SK-N-SH treated with all-trans-retinoic acid at 6 μM for 48 hours (cell line): ENCODE results near the gene EFNA1.

ENCODE experiments used
- ATAC-seq: fragments of 200-7000 bp; cut with Tn5 transposase; 3 replicates; pipeline ENCODE4 v1.9.1; 2020; ENCODE audit warnings: mild to moderate bottlenecking, moderate library complexity
- ARNTL ChIP-seq: fragments of 450-650 bp; formaldehyde crosslinking; IDR thresholded peaks from 2 replicates; pipeline ENCODE4 v1.5.0; 2020; ENCODE audit warnings: low read depth, mild to moderate bottlenecking, moderate library complexity, borderline replicate concordance
- BACH2 ChIP-seq: fragments of 250-450 bp; sonication (Bioruptor Pico); IDR thresholded peaks from 2 replicates; pipeline ENCODE4 v1.9.0; 2021; ENCODE audit warnings: mild to moderate bottlenecking, borderline replicate concordance
- CSDC2 ChIP-seq: fragments of 250-450 bp; sonication (Bioruptor Pico); IDR thresholded peaks from 2 replicates; pipeline ENCODE4 v1.5.0; 2020; ENCODE audit warnings: mild to moderate bottlenecking, moderate library complexity
- ESRRG ChIP-seq: fragments of 250-450 bp; sonication (Bioruptor Pico); IDR thresholded peaks from 2 replicates; pipeline ENCODE4 v1.6.1; 2021; ENCODE audit warnings: mild to moderate bottlenecking
- GLIS3 ChIP-seq: fragments of 250-450 bp; sonication (Bioruptor Pico); IDR thresholded peaks from 2 replicates; pipeline ENCODE4 v1.5.0; 2020; ENCODE audit warnings: mild to moderate bottlenecking, moderate library complexity
- ISL1 ChIP-seq: fragments of 250-450 bp; sonication (Bioruptor Pico); IDR thresholded peaks from 2 replicates; pipeline ENCODE4 v2.1.2; 2022; ENCODE audit warnings: mild to moderate bottlenecking, moderate library complexity
- OSR1 ChIP-seq: fragments of 250-450 bp; sonication (Bioruptor Pico); IDR thresholded peaks from 2 replicates; pipeline ENCODE4 v1.8.0; 2022; ENCODE audit warnings: moderate library complexity, mild to moderate bottlenecking, inconsistent platforms
- PPARA ChIP-seq: fragments of 250-450 bp; sonication (Bioruptor Pico); IDR thresholded peaks from 2 replicates; pipeline ENCODE4 v1.5.0; 2020; ENCODE audit warnings: mild to moderate bottlenecking, borderline replicate concordance
- RARB ChIP-seq: fragments of 250-450 bp; sonication (Bioruptor Pico); IDR thresholded peaks from 2 replicates; pipeline ENCODE4 v1.8.0; 2021; ENCODE audit warnings: mild to moderate bottlenecking, moderate library complexity
- SNAI2 ChIP-seq: fragments of 250-450 bp; sonication (Bioruptor Pico); IDR thresholded peaks from 2 replicates; pipeline ENCODE4 v1.5.0; 2020; ENCODE audit warnings: mild to moderate bottlenecking, moderate library complexity
- TOX ChIP-seq: fragments of 250-450 bp; sonication (Bioruptor Pico); IDR thresholded peaks from 2 replicates; pipeline ENCODE4 v1.8.0; 2021; ENCODE audit warnings: mild to moderate bottlenecking, moderate library complexity, borderline replicate concordance
- ZC3H10 ChIP-seq: fragments of 250-450 bp; sonication (Bioruptor Pico); IDR thresholded peaks from 2 replicates; pipeline ENCODE4 v1.5.1; 2021; ENCODE audit warnings: mild to moderate bottlenecking, moderate library complexity
- ZFP3 ChIP-seq: fragments of 250-450 bp; sonication (Bioruptor Pico); IDR thresholded peaks from 2 replicates; pipeline ENCODE4 v1.5.0; 2020; ENCODE audit warnings: mild to moderate bottlenecking, moderate library complexity
- ZNF565 ChIP-seq: fragments of 450-650 bp; formaldehyde crosslinking; conservative IDR thresholded peaks from 2 replicates; pipeline ENCODE4 v1.5.0; 2020; ENCODE audit warnings: low read depth, mild to moderate bottlenecking, moderate library complexity
- ZNF70 ChIP-seq: fragments of 450-650 bp; formaldehyde crosslinking; IDR thresholded peaks from 2 replicates; pipeline ENCODE4 v1.5.0; 2020; ENCODE audit warnings: mild to moderate bottlenecking, moderate library complexity
- ZNF8 ChIP-seq: fragments of 450-650 bp; formaldehyde crosslinking; IDR thresholded peaks from 2 replicates; pipeline ENCODE4 v1.5.0; 2020; ENCODE audit warnings: mild to moderate bottlenecking, moderate library complexity
- TF ChIP-seq, protein P1 (sequence below): fragments of 250-450 bp; sonication (Bioruptor Pico); IDR thresholded peaks from 2 replicates; pipeline ENCODE4 v1.5.1; 2021; ENCODE audit warnings: mild to moderate bottlenecking, moderate library complexity
- TF ChIP-seq, protein P2 (sequence below): fragments of 250-450 bp; sonication (Bioruptor Pico); IDR thresholded peaks from 2 replicates; pipeline ENCODE4 v1.8.0; 2020; ENCODE audit warnings: mild to moderate bottlenecking, moderate library complexity, borderline replicate concordance
- TF ChIP-seq, protein P3 (sequence below): fragments of 250-450 bp; sonication (Bioruptor Pico); IDR thresholded peaks from 2 replicates; pipeline ENCODE4 v1.5.0; 2020; ENCODE audit warnings: mild to moderate bottlenecking, moderate library complexity

EFNA1 gene

DNA sequence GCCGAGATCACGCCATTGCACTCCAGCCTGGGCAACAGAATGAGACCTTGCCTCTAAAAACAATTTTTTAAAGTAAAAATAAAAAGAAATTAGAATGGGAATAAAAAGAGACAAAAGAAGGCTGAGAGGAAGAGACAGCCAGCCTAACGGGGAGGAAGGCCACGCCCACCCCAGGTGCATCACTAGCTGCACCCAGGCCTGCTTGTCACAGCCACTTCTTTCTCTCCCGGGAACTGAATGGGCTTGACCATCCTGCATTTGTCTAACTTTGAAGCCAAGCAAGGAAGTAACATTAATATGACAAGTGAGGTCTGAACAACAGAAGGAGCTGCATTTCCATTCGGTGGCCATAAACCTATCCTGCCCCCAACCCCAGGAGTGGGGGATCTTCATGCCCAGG lies 20.8 kb upstream of the EFNA1 start:
- TF ChIP-seq RARB (CRISPR knock-in tag): no peak
- TF ChIP-seq ARNTL (CRISPR knock-in tag): no peak
- no peak for TF ChIP-seq ISL1 (CRISPR knock-in tag)
- no peak for TF ChIP-seq ZNF70 (CRISPR knock-in tag)
- no peak for TF ChIP-seq ESRRG
- TF ChIP-seq BACH2 (CRISPR knock-in tag): no peak
- TF ChIP-seq, protein P1, sequence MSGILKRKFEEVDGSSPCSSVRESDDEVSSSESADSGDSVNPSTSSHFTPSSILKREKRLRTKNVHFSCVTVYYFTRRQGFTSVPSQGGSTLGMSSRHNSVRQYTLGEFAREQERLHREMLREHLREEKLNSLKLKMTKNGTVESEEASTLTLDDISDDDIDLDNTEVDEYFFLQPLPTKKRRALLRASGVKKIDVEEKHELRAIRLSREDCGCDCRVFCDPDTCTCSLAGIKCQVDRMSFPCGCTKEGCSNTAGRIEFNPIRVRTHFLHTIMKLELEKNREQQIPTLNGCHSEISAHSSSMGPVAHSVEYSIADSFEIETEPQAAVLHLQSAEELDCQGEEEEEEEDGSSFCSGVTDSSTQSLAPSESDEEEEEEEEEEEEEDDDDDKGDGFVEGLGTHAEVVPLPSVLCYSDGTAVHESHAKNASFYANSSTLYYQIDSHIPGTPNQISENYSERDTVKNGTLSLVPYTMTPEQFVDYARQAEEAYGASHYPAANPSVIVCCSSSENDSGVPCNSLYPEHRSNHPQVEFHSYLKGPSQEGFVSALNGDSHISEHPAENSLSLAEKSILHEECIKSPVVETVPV (CRISPR knock-in tag): no peak
- ATAC-seq: no peak

DNA sequence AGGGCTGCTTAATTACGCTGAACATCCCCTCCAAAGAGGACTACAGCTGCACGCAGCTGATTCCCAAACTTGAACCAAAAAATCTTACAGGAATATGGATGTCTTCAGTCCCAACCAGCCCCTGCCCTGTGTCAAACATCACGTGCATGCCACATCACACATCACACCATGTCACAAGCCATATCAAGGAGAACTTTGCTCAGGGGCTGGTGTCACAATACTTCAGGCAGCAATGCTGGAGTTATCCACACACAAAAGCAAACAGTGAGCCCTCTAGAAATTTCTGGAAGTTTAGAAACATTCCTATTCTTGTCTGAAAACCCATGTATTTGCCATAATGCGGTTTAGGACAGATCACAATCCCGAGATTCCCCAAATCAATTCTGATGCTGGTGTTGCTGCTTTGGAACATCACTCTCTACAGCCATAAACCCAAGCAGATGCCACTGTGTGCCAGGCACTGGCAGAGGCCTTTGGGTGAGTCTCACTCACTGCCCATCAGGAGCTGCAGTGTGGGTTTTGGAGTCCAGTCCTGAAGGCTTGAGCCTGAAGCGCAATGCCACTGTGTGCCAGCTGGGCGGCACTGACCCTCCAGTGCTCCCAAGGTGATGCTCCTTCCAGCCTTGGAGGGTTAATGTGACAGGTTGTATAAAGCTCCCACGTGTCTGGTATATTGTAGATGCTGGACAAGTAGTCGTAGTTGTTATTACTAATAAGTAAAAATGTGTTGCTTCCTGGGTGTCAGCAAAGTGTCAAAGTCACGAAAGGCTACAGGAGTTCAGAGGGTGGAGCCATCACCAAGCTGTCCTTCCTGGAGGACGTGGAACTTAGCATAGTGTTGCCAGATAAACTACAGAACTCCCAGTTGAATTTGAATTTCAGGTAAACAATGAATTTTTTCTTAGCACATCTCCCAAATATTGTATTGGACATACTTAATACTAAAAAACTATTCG lies 20.1 kb upstream of the EFNA1 start:
- no peak for TF ChIP-seq ZNF70 (CRISPR knock-in tag)
- no peak; the same call in 2 of the 3 replicates for ATAC-seq

DNA sequence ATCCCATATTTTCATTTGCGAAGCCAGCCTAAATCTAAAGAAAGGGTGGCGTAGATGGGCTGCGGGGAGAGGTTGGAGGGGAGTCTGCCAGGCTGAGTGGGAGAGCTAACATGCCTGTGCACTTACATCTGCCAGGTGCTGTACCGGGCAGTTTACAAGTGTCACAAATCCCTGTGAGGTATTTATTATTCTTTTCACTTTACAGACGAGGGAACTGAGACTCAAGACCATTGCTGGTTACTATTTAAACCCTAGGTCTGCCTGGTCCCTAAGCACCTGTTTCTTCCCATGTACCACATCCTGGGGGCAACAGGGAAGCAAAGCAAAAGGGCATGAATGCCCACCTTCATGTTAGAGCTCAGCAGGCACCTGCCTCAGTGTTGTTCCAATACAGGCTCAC lies 19.4 kb upstream of the EFNA1 start:
- no peak for ATAC-seq
- TF ChIP-seq, protein P2, sequence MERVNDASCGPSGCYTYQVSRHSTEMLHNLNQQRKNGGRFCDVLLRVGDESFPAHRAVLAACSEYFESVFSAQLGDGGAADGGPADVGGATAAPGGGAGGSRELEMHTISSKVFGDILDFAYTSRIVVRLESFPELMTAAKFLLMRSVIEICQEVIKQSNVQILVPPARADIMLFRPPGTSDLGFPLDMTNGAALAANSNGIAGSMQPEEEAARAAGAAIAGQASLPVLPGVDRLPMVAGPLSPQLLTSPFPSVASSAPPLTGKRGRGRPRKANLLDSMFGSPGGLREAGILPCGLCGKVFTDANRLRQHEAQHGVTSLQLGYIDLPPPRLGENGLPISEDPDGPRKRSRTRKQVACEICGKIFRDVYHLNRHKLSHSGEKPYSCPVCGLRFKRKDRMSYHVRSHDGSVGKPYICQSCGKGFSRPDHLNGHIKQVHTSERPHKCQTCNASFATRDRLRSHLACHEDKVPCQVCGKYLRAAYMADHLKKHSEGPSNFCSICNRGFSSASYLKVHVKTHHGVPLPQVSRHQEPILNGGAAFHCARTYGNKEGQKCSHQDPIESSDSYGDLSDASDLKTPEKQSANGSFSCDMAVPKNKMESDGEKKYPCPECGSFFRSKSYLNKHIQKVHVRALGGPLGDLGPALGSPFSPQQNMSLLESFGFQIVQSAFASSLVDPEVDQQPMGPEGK (CRISPR knock-in tag): no peak
- TF ChIP-seq, protein P3, sequence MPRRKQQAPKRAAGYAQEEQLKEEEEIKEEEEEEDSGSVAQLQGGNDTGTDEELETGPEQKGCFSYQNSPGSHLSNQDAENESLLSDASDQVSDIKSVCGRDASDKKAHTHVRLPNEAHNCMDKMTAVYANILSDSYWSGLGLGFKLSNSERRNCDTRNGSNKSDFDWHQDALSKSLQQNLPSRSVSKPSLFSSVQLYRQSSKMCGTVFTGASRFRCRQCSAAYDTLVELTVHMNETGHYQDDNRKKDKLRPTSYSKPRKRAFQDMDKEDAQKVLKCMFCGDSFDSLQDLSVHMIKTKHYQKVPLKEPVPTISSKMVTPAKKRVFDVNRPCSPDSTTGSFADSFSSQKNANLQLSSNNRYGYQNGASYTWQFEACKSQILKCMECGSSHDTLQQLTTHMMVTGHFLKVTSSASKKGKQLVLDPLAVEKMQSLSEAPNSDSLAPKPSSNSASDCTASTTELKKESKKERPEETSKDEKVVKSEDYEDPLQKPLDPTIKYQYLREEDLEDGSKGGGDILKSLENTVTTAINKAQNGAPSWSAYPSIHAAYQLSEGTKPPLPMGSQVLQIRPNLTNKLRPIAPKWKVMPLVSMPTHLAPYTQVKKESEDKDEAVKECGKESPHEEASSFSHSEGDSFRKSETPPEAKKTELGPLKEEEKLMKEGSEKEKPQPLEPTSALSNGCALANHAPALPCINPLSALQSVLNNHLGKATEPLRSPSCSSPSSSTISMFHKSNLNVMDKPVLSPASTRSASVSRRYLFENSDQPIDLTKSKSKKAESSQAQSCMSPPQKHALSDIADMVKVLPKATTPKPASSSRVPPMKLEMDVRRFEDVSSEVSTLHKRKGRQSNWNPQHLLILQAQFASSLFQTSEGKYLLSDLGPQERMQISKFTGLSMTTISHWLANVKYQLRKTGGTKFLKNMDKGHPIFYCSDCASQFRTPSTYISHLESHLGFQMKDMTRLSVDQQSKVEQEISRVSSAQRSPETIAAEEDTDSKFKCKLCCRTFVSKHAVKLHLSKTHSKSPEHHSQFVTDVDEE: no peak
- TF ChIP-seq ARNTL (CRISPR knock-in tag): no peak
- no peak for TF ChIP-seq BACH2 (CRISPR knock-in tag)
- TF ChIP-seq ZC3H10: no peak
- no peak for TF ChIP-seq ZNF8 (CRISPR knock-in tag)
- TF ChIP-seq PPARA: no peak
- no peak for TF ChIP-seq ZFP3 (CRISPR knock-in tag)
- no peak for TF ChIP-seq CSDC2
- TF ChIP-seq SNAI2: no peak
- TF ChIP-seq, all 23 proteins: peak for 0

DNA sequence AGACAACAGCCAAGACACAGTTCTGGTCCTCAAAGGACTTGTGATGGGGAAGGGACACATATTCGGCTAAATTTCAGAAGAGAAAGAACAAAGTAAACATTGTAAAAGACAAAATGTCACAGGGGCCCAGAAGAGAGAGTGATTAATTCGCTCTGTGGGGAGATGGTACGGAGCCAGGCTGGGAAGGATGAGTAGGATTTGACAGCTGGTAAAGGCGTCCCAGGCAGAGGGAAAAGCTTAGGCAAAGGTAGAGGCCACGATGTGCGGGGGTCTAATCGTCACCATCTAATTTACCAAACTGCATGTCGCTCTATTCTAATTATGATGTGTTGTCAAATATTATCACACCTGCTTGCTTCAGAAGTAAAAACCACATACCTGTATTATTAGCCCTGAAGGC lies 17.3 kb upstream of the EFNA1 start:
- no peak for ATAC-seq
- TF ChIP-seq OSR1 (CRISPR knock-in tag) (no peak), ZNF8 (CRISPR knock-in tag) (no peak), GLIS3 (CRISPR knock-in tag) (no peak), BACH2 (CRISPR knock-in tag) (no peak)
- TF ChIP-seq, all 23 proteins: peak for 0

DNA sequence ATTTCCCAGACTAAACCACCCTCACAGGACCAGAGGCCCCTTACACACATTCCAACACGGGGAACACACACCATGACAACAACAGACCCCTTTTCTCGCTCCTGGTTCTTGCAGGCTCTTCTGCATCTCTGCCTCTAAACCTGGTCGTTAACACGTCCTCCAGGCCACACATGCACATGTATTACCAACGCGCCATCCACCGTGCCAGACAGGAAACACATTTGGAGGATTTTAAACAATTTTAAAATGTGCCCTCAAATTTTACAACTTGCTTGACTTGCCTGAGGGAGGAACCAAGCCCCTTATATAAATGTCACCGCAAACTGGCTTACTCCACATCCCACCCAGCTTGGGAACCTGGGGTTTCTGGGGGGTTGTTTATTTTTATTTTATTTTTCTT lies 16.9 kb upstream of the EFNA1 start:
- TF ChIP-seq ARNTL (CRISPR knock-in tag): no peak
- no peak for TF ChIP-seq SNAI2
- no peak for TF ChIP-seq PPARA
- no peak for TF ChIP-seq ZNF70 (CRISPR knock-in tag)
- no peak for ATAC-seq

DNA sequence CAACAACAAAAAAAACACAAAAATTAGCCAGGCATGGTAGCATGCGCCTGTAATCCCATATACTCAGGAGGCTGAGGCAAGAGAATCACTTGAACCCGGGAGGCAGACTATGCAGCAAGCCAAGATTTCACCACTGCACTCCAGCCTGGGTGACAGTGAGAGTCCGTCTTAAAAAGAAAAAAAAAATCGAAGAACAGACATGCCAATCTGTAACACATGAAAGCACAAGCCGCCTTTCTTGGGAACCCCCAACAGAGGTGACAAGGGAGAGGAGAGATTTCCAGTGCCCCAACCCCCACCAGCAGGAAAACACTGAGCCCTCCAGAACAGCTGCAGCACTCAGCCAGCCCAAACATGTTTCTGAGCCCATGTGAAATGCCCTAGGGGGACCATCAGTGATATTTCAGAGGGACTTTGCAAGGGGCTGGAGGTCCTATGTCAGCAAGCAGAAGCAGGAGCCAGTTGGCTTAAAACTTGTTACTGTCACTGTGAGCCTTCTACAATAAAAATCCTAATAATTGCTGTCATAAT lies 14.2 kb upstream of the EFNA1 start:
- ATAC-seq: no peak
- TF ChIP-seq BACH2 (CRISPR knock-in tag): no peak
- no peak for TF ChIP-seq CSDC2
- TF ChIP-seq GLIS3 (CRISPR knock-in tag): no peak
- TF ChIP-seq OSR1 (CRISPR knock-in tag): no peak
- TF ChIP-seq, protein P1 (CRISPR knock-in tag): no peak
- no peak for TF ChIP-seq ZNF565 (CRISPR knock-in tag)
- TF ChIP-seq, protein P3: no peak
- no peak for TF ChIP-seq ZC3H10
- TF ChIP-seq PPARA: no peak
- TF ChIP-seq ZFP3 (CRISPR knock-in tag): no peak
- no peak for TF ChIP-seq TOX (CRISPR knock-in tag)
